WTC11 (cell line): ENCODE results near the gene NUMBL. TPM values are rescaled to one million over a fixed set of nuclear protein-coding genes. Genes with fewer than 3 reads are reported as not detected.

Experiments
- ATAC-seq: fragments of 200-7000 bp; cut with Tn5 transposase; 2 replicates; pipeline ENCODE4 v1.10.0; 2021; ENCODE audit warnings: mild to moderate bottlenecking, moderate library complexity
- CTCF ChIA-PET: fragments of 300-600 bp; sonication (Branson Sonifier 250); formaldehyde crosslinking; loops from one replicate; lab custom pipeline; 2021; ENCODE audit warnings: antibody characterized with exemption; lab: Charles Lee
- POLR2A ChIA-PET: fragments of 350-600 bp; sonication (Branson Sonifier 250); formaldehyde crosslinking; loops from one replicate; lab custom pipeline; 2021; ENCODE audit warnings: antibody characterized with exemption; lab: Charles Lee
- DNase-seq: peaks from one replicate; pipeline ENCODE4 v3.0.0; 2021; ENCODE audit warnings: low spot score
- H3K27ac Mint-ChIP-seq: 2 replicates; pipeline ENCODE4 v1.8.0; 2021; ENCODE audit warnings: mixed read lengths
- H3K27me3 Mint-ChIP-seq: 2 replicates; pipeline ENCODE4 v1.8.0; 2021; ENCODE audit warnings: low read depth, mild to moderate bottlenecking, moderate library complexity, mixed read lengths
- H3K36me3 Mint-ChIP-seq: 2 replicates; pipeline ENCODE4 v1.8.0; 2021; ENCODE audit warnings: mixed read lengths
- H3K4me1 Mint-ChIP-seq: 2 replicates; pipeline ENCODE4 v1.8.0; 2022; ENCODE audit warnings: mixed read lengths
- H3K4me3 Mint-ChIP-seq: 2 replicates; pipeline ENCODE4 v1.8.0; 2021; ENCODE audit warnings: mild to moderate bottlenecking, moderate library complexity, mixed read lengths
- H3K9me3 Mint-ChIP-seq: 2 replicates; pipeline ENCODE4 v1.8.0; 2021; ENCODE audit warnings: mixed read lengths
- ATF3 ChIP-seq: sonication (generic); formaldehyde crosslinking; conservative IDR thresholded peaks from 2 replicates; pipeline ENCODE4 v1.8.1; 2022; ENCODE audit warnings: mild to moderate bottlenecking, missing genetic modification reagents
- CDX4 ChIP-seq: fragments of 250-450 bp; sonication (Bioruptor Pico); IDR thresholded peaks from 2 replicates; pipeline ENCODE4 v1.9.0; 2021; ENCODE audit warnings: moderate library complexity, mild to moderate bottlenecking, inconsistent platforms, borderline replicate concordance
- CTCF ChIP-seq: fragments of 200-600 bp; IDR thresholded peaks from 2 replicates; pipeline ENCODE4 v1.8.0; 2022; ENCODE audit warnings: antibody characterized with exemption
- EMX1 ChIP-seq: fragments of 250-450 bp; sonication (Bioruptor Pico); IDR thresholded peaks from 2 replicates; pipeline ENCODE4 v1.8.0; 2021; ENCODE audit warnings: mild to moderate bottlenecking
- ERG ChIP-seq: fragments of 250-450 bp; sonication (Bioruptor Pico); IDR thresholded peaks from 2 replicates; pipeline ENCODE4 v1.8.0; 2021; ENCODE audit warnings: mild to moderate bottlenecking
- GTF2I ChIP-seq: fragments of 250-450 bp; sonication (Bioruptor Pico); conservative IDR thresholded peaks from 2 replicates; pipeline ENCODE4 v1.4.0; 2021; ENCODE audit warnings: mild to moderate bottlenecking
- HMGXB4 ChIP-seq: sonication (generic); formaldehyde crosslinking; IDR thresholded peaks from 2 replicates; pipeline ENCODE4 v1.8.1; 2023; ENCODE audit warnings: mild to moderate bottlenecking, moderate library complexity, missing genetic modification reagents
- JUN ChIP-seq: sonication (generic); formaldehyde crosslinking; IDR thresholded peaks from 2 replicates; pipeline ENCODE4 v1.8.0; 2023; ENCODE audit warnings: mild to moderate bottlenecking, missing genetic modification reagents
- MLX ChIP-seq: sonication (generic); formaldehyde crosslinking; IDR thresholded peaks from 2 replicates; pipeline ENCODE4 v1.8.1; 2023; ENCODE audit warnings: mild to moderate bottlenecking, missing genetic modification reagents, moderate library complexity
- NFE2L1 ChIP-seq: sonication (generic); formaldehyde crosslinking; IDR thresholded peaks from 2 replicates; pipeline ENCODE4 v1.8.1; 2023; ENCODE audit warnings: missing genetic modification reagents
- OVOL2 ChIP-seq: fragments of 250-450 bp; sonication (Bioruptor Pico); IDR thresholded peaks from 2 replicates; pipeline ENCODE4 v1.9.0; 2021; ENCODE audit warnings: mild to moderate bottlenecking, borderline replicate concordance
- SOX15 ChIP-seq: fragments of 250-450 bp; sonication (Bioruptor Pico); IDR thresholded peaks from 2 replicates; pipeline ENCODE4 v1.9.0; 2021; ENCODE audit warnings: mild to moderate bottlenecking
- USF2 ChIP-seq: sonication (generic); formaldehyde crosslinking; IDR thresholded peaks from 2 replicates; pipeline ENCODE4 v1.8.1; 2023; ENCODE audit warnings: mild to moderate bottlenecking, missing genetic modification reagents, moderate library complexity
- ZNF121 ChIP-seq: sonication (generic); formaldehyde crosslinking; IDR thresholded peaks from 2 replicates; pipeline ENCODE4 v1.8.0; 2023; ENCODE audit warnings: missing genetic modification reagents
- ZNF219 ChIP-seq: sonication (generic); formaldehyde crosslinking; IDR thresholded peaks from 2 replicates; pipeline ENCODE4 v1.8.0; 2023; ENCODE audit warnings: missing genetic modification reagents, mild to moderate bottlenecking, borderline replicate concordance
- ZNF416 ChIP-seq: fragments of 250-450 bp; sonication (Bioruptor Pico); IDR thresholded peaks from 2 replicates; pipeline ENCODE4 v1.9.0; 2021; ENCODE audit warnings: mild to moderate bottlenecking, inconsistent platforms
- ZNF425 ChIP-seq: fragments of 250-450 bp; sonication (Bioruptor Pico); conservative IDR thresholded peaks from 2 replicates; pipeline ENCODE4 v1.9.0; 2021; ENCODE audit warnings: mild to moderate bottlenecking
- total RNA-seq: library from RNA; stranded (reverse); gene quantifications from 3 replicates; pipeline ENCODE4 v1.2.3, GENCODE V29; 2021

Gene NUMBL
- total RNA-seq, 1 experiment from 2014 or later = 30.3 TPM

GRCh38 chr19:40621283-40621682 lies 69.2 kb downstream of the NUMBL start:
- ChIA-PET POLR2A (interaction anchor here (0.6 kb wide), 1 partner anchor 1218 kb away, joined by 4 read pairs; no protein-coding TSS in a partner anchor), CTCF (interaction anchor here (0.6 to 1.2 kb wide), 5 partner anchors 14 to 1630 kb away, joined by 3 to 4 read pairs (median 3); no protein-coding TSS in a partner anchor)
- Mint-ChIP-seq H3K4me1 (peaks cover 19% of the 10 kb centered on the region), H3K27ac (no peak overlapping the region), H3K36me3 (peaks cover 43% of the 10 kb centered on the region), H3K9me3 (no peaks in the 10 kb centered on the region), H3K27me3 (no peaks in the 10 kb centered on the region; the same call in 1 of the 2 replicates), H3K4me3 (no peak overlapping the region)
- no peak for ATAC-seq
- TF ChIP-seq ATF3 (CRISPR knock-in tag) = no peak
- TF ChIP-seq JUN (CRISPR knock-in tag) = no peak
- TF ChIP-seq ZNF425 = no peak
- no peak for TF ChIP-seq EMX1 (CRISPR knock-in tag)
- no peak for TF ChIP-seq SOX15 (CRISPR knock-in tag)
- TF ChIP-seq HMGXB4 = no peak
- TF ChIP-seq ERG (CRISPR knock-in tag) = no peak
- no peak for TF ChIP-seq USF2
- no peak for TF ChIP-seq GTF2I (CRISPR knock-in tag)
- no peak for TF ChIP-seq ZNF219
- no peak for TF ChIP-seq MLX (CRISPR knock-in tag)
- no peak for TF ChIP-seq ZNF121
- TF ChIP-seq OVOL2 (CRISPR knock-in tag) = no peak
- DNase-seq = no peak

GRCh38 chr19:40620161-40620485 lies 70.3 kb downstream of the NUMBL start:
- Mint-ChIP-seq H3K27me3 (peaks cover 4% of the 10 kb centered on the region), H3K36me3 (peaks cover 38% of the 10 kb centered on the region), H3K27ac (no peak overlapping the region), H3K4me3 (no peak overlapping the region), H3K4me1 (peaks cover 21% of the 10 kb centered on the region), H3K9me3 (no peaks in the 10 kb centered on the region)
- CTCF ChIA-PET = interaction anchor here (0.7 to 1.2 kb wide), 3 partner anchors 15 to 701 kb away, joined by 3 to 5 read pairs (median 3); no protein-coding TSS in a partner anchor
- ATAC-seq = no peak
- TF ChIP-seq CDX4 (CRISPR knock-in tag) = no peak
- TF ChIP-seq GTF2I (CRISPR knock-in tag) = no peak
- TF ChIP-seq NFE2L1 (CRISPR knock-in tag) = no peak
- TF ChIP-seq CTCF = no peak
- TF ChIP-seq ZNF416 (CRISPR knock-in tag) = no peak
- DNase-seq = no peak
- POLR2A ChIA-PET = interaction anchor here (0.6 to 0.8 kb wide), 3 partner anchors 14 to 1804 kb away, joined by 3 read pairs; no protein-coding TSS in a partner anchor
